Fibroblast of the conjunctiva (primary cell): Measurements from ENCODE around the gene ALDH1A3.

Source experiments
- DNase-seq: peaks from one replicate; pipeline ENCODE4 v3.0.0-alpha.2; 2010; ENCODE audit warnings: low read depth

The ALDH1A3 gene

DNA sequence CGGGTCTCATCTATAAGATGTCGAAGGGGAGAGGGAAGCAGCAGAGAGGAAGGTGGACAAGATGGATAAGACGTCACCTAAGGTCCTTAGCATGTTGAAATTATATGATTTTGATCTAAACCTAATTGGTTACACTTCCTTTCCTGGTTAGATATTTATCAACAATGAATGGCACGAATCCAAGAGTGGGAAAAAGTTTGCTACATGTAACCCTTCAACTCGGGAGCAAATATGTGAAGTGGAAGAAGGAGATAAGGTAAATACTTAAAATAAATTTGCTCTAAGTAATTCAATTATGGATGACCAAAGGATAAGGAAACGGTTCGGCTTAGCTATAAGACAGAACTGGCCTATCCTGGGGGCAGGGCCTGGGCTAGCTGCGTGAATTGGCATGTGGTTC, 5.5 kb downstream of the ALDH1A3 start:
- DNase-seq: no peak

DNA sequence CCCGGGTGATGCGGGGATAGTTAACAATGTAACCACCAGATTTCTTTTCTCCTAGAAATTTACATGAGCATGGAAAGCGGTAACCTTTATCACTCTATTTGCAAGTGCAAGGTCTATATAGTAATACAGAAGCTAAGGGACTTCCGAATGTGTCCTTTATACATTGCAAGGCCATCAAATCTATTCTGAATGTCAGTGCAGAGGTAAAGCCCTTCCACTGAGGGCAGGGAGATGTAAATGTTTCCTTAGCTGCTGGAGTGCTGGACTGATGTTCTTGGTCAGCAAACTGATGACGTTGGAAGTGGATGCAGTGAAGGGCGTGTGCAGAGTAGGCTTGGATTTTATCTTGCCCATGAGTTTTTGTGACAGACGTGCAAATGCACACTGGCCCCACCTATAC, 6.2 kb downstream of the ALDH1A3 start:
- no peak for DNase-seq

DNA sequence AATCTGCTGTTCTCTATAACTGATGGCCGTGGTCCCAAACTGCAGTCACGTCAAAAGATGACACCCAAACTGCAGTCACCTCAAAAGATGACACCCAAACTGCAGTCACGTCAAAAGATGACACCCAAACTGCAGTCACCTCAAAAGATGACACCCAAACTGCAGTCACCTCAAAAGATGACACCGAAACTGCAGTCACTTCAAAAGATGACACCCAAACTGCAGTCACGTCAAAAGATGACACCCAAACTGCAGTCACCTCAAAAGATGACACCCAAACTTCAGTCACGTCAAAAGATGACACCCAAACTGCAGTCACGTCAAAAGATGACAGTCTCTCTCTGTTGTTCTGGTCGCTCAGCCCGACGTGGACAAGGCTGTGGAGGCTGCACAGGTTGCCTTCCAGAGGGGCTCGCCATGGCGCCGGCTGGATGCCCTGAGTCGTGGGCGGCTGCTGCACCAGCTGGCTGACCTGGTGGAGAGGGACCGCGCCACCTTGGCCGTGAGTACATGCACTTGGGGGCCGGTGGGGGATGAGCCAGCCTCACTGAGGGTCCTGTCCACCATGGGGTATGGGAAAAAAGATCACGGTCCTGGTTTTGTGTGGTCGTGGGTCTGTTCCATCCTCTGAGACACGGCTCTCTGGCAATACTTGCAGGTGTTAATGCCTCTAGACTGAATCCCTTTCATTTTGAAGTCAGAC, 7.7 kb downstream of the ALDH1A3 start:
- no peak for DNase-seq

DNA sequence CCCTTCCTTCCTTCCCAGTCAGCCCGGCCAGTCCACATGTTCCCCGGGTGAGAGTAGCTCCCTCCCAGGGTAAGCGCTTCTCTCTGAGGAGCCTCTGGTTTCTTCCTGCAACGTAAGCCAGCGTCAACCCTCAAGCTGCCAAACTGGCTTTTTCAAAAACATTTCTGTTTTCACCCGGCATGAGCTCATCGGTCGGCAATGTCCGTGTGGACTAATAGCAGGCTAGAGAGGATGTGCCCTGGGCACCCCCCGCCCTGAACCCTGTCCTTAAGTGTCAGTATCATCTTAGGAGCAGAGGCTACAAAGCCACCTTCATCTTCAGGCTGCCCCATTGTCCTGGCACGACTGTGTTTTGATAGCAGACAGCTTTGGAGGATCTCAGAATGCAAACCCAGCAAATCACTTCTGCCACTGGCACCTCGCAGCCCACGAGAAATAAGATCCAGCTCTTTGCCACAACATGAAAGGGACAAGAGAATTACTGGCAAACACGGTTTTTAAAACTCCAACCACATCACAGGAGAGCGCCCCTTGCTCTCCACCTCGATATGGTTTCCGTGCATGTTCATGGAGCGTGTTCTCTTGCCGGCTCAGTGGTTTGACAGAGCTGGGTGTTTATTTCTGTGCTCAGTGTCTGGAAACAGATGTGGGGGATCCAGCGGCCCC, 9.9 kb downstream of the ALDH1A3 start:
- DNase-seq: peak; percentile 70

DNA sequence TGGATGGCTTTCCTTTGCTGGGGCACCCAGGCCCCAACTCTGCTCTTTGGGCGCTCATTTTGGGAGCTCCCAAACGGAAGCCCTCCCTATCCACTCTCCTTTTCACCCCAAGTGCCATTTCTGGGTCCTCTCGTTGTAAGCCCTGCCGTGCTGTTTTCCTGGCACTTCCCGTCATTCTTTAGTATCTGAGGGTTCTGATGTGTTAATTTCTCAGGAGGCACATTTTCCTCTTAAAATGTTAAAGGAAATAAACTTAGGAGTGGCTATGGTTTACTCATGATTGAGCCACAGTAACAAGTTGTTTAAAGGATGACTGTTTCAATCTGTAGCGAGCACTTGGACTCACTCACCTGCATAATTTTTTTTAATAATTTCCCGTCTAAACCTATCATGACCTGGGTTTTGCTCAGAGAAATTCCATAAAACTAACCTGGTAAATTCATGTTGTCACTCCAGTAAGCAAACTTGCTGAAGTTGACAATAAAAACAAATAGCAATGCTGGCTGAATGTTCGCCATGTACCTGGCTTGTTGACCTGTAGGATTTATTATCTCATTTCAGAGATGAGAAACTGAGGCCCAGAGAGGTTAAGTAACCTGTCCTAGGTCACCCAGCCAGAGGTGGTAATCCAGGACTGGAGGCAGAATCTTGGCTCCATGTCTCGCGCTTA, 10.6 kb downstream of the ALDH1A3 start:
- no peak for DNase-seq

DNA sequence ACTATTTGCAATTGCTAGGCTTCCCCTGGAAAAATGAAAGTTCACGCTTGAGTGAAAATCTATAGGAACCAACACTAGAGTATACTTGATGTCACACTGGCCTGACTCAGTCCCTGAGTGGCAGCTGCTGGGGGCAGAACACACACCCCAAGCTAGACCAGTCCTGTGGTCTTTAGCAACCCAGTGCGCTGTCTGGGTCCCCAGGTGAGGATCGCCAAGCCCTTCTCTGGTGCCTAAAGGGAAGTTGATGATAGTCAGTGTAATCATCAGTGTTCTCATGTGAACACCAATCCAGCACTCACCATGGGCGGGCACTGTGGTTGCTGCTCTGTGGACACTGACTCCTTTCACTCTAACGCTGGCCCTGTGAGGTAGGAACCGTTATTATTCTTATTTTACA, 11.2 kb downstream of the ALDH1A3 start:
- no peak for DNase-seq

DNA sequence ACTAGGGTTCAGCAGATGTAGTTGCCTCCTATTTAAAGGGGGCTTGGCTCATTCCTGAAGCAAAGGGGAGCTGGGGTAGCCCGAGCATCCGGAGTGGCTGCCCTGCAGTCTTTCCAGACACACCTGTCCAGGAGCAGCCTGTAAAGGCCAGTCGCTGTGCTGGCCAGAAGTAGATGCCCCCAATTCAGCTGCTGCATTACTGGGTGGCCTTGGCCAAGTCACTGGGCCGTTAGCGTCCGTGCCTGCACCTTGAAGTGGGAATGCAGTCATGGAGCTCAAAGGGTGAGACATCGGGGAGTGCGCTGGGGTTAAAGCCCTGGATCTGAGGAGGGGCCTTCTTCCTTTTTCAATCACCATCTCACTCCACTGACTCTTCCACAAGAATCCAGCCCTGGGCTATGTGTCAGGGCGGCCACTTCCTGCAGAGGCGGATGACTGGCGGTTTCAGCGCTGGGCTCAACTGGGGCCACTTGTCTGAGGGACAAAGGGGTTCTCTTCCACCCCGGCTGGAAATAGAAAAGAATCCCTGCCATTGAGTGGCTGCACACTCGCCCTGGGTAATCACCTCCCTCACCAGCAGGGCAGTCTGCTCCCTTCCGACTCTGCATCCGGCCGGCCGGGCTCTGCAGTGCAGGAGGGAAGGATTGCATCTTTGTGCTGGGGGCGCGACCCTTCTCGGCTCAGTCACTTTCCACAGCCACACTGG, 11.8 kb downstream of the ALDH1A3 start:
- DNase-seq: no peak

DNA sequence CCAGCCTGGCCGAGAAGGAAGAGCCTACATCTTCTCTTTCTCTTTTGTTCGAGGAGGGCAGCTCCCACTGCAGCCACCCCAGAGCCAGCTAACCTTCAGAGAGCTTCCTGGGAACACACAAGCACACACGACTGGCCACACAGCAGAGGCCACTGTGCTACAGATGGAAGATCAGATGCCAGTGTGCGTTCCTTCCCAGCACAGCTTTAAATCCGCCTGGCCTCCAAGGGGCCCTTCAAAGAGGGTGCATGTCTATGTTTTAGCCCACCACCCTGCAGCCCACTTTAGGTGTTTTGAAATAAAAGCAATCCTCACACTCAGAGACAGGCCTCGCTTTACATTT, 12.4 kb downstream of the ALDH1A3 start:
- DNase-seq: no peak

DNA sequence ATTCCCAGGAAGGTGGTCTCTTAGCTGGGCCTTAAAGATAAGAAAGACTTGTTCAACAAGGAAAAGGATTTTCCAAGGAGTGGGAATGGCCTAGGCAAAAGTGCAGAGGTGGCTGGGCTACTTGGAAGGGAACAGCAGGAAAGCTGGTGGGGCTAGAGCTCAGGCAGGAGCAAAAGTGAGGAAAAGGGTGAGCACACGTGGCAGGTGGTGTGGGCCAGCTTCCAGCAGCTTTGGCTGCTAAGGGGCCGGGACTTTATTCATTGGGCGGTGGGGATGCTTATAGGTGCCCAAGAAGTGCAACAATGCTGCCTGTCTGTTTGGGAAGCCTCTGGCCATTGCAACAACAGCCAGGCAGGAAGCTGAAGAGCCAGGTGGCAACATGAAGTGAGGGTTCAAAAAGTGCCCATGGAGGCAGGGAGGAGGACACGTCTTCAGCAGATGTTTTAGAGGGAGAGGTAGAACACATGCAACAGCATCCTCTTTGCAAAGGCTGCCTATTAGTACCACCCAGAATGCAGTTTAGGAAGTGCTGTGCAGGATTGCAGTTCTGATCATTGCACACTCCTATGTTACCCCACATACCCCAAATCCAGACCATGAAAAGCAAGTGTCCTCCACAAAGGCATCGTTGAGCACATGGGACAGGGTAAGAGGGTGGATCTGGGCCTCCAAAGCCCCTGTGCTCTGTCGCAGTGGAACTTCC, 13.8 kb downstream of the ALDH1A3 start:
- DNase-seq: no peak

DNA sequence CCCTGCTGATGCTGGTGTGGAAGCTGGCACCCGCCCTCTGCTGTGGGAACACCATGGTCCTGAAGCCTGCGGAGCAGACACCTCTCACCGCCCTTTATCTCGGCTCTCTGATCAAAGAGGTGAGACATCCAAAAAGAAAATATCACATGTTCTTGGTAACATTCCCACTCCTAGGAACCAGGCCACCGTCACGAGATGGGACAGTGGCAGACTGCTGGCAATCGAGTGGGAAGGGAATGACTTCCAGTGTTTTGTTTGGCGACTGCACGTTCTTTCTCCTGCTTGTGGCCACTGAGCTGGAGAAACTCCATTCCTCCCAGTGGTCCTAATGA, 14.3 kb downstream of the ALDH1A3 start:
- DNase-seq: no peak

DNA sequence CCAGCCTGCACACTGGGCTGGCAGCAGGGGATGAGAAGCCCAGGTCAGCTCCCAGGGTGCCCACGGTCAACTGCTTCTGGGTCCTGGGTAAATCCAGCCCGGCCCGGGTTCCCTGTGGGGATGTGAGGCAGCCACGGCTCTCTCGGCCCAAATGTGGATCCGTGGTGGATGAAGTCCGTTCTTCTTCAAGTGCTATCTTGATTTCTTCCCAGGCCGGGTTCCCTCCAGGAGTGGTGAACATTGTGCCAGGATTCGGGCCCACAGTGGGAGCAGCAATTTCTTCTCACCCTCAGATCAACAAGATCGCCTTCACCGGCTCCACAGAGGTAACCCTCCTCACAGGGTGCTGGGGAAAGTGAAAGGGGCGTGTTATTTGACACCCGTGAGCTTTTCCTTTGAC, 16.1 kb downstream of the ALDH1A3 start:
- no peak for DNase-seq

DNA sequence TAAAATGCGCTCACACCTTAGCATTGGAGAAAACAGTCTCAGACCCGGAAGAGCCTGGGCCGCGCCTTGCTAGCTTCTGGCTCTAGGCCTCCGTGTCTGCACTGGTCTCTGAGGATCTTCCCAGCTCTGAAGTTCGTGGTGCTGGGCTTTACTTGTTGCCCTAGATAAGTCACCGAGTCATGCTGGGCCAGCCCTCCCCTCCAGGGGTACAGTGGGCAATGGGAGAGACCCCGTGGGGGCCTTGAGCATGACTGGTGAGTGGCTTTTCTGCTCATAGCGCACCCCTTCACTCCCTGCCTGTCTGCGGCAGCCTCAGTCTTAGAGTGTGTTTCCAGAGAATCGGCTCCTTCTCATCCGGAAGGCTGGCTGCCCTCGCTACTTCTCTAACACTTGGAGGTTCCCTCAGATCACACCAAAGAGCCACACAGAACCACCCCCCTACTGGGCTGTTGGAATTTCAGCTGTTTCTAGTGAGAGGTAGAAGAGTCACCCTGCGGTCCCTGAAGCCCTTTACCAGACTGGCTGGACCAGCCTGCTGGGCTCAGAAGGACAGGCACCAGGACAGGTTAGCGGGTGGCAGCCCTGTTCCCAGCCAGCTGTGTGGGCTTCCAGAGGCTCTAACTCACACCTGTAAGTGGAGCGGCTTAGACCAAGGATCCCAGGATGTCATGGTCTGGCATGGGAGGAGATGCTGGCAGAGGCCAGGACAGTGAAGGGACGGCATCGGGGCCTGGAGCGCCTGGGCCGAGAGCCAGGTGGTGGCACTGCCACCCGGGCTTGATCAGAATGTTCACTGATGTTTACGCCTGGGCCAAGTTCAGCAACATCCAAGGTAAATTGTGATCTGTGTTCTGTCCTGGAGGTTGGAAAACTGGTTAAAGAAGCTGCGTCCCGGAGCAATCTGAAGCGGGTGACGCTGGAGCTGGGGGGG, 17.9 kb downstream of the ALDH1A3 start:
- DNase-seq: no peak

DNA sequence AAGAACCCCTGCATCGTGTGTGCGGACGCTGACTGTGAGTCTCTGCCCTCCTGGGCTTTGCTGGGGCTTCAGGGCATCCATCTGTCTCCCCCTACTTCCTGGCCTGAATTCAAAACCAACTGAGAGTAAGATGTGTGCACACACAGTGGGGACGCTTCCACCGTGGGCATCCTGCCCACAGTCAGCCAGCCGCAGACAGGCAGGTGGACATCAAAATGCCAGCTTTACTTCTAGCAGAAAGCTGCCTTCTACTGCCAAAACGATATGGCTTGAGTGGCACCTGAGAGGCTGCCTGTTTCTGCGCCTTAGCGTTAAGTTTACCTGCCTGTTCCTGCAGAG, 18.5 kb downstream of the ALDH1A3 start:
- no peak for DNase-seq

DNA sequence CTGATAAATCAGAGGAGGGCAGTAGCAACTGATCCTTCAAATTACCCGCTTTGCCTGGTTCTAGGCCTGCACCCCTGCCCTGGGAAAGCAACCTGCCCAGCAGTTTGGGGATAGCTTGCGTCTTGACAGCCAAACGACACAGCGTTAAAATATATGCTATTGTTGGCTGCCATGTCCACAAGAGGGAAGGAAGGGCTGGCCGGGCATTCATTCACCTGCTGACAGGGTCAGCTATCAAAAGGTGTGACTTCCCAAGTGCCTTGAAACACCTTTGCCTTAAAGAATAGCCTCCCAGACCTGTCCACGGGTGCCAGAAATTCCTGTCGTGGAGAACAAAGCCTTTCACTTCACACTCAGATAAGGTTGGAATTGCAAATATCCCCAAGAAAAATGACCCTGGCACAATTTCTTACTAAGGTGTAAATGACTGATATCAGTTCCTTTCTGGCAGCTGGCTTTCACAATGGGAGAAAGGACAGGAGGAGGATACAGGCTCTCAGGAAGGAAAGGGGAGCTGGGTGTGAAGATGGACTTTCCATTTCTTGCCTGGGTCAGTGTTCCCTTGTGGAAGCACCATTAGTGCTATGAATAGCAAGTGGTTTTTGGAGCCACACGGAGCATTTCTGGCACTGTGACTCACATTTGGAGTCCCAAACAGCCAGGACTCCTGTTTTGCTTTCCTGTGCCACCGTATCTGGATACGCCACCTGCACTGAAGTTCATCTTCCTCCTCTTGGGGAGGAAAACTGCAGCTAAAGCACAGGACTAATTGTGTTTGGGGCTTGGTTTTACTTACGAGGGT, 19.2 kb downstream of the ALDH1A3 start:
- no peak for DNase-seq

DNA sequence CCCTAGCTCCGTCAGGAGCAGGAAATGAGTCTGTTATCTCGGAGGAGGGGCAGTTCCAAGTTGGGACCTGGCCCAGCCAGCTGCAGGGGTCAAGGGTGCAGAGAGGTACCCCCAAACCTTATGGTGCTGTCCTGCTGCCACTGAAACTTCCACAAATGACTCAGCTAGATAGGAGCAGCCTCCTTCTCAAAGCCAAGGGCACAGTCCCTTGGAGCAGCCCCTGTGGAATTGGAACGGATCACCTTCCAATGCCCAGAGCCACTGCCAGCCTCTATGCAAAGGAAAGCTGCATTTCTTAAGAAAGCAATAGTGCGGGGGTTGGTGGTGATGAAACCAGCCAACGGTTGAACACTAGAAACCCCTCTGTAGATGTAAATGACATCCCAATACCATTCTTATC, 20.0 kb downstream of the ALDH1A3 start:
- no peak for DNase-seq

DNA sequence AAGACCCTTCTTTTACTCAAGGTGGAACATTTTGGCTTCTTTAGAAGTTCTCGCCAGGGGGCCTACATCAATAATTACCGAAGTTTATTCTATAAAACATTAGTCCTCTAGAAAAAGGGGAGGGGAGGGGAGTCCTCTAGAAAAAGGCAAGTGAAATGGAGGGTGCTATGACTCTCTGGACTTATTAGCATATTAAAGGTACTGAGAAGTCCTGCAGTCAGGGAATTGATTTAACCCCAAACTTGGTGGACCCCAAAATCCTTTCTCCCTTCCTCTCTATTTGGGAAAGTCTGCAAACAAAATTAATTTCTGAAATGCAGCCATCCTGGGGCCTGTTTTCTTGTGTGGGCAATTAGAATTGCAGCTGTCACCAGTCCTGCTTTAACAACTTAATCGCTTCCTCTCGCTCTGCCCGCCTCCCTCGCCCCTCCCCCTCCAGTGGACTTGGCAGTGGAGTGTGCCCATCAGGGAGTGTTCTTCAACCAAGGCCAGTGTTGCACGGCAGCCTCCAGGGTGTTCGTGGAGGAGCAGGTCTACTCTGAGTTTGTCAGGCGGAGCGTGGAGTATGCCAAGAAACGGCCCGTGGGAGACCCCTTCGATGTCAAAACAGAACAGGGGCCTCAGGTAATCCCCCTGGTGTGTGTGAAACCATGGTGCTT, 20.6 kb downstream of the ALDH1A3 start:
- no peak for DNase-seq

DNA sequence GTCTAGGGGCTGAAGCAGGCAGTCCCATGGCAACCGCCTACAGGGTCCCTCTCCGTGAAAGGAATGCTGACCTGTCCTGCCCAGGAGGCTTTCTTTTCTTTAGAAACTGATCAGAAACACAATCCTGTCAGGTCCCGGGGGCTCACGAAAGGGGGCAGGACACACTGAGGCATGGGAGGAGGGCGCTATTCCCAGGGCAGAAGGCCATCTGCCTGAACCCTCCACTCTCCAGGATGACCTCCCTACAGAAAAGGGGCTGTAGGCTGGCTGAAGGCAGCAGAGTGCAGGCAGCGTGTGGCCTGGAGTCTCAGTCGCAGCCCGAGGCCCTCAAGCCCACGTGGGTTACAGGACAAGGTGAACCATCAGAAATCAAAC, 21.2 kb downstream of the ALDH1A3 start:
- no peak for DNase-seq

DNA sequence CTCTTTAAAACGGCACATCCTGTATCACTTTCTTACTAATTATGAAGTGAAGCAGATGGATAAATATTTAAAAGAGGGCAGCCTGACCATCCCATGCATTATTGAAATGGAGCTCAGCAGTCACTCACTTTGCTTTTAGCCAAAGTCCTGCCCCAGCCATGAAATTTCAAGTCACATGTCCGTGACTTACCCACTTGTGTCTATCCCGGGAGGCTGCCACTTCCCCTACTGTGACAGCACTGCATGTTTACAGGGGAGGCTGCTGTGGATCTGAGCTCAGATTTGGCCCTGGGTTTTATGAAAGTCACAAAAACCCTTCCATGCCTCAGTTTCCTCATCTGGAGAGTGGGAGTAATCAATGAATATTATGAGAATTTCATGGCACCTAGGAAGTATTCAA, 21.7 kb downstream of the ALDH1A3 start:
- no peak for DNase-seq

DNA sequence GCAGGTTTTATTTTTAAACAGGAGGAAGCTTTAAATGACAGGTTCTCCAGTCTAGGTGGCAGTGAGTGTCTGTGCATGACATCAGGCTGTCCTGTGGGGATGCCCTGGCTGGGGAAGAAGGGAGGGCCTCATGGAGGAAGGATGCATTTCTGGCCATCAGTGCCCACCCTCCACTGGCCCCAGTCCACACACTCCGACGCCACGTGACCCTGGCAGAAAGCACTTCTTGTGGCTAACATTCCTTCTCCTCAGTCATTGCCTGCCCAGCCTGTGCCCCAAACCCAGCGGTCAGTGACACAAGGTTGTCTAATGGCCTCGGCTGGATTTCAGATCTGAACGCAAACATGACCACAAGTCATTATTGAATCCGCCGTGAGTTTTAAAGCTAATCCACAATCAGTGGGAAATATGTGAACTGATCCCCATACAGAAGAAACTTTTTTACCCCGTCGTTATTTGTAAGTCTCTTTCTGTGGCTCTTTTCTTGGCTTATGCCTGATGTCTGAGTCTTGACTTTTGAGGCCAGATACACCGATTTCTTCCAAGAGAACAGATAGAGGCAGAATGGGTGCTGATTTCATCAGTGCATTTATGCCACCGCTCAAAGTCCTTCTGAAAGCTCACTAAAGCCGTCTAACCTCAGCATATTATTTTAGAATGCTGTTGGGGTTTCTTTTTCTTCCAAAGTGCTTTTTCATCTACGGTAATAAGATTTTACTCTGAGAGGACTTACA, 22.2 kb downstream of the ALDH1A3 start:
- DNase-seq: no peak
